HG03521 (cell line): Measurements from ENCODE around the gene TRPC3.
"Not testable (repeated sequence)": the region's sequence is repeated elsewhere in the genome, so short reads cannot be mapped to it uniquely, and the experiment has no call there.

Experiments used
- ATAC-seq: cut with Tn5 transposase; IDR thresholded peaks from one replicate; pipeline ENCODE4 v1.9.1; 2021; ENCODE audit warnings: mild to moderate bottlenecking, moderate library complexity; ENCODE audit not compliant: unreplicated experiment

The TRPC3 gene

GRCh38 chr4:121950212-121950679 lies 1.6 kb downstream of the TRPC3 start:
- ATAC-seq, result peak; percentile 88

- ATAC-seq, result no peak
These were observed 5.2 kb downstream of the TRPC3 start for GRCh38 chr4:121946644-121947043.

GRCh38 chr4:121943941-121944340 lies 7.9 kb downstream of the TRPC3 start:
- ATAC-seq, result peak; percentile 73

- no peak for ATAC-seq
These were observed 12.2 kb downstream of the TRPC3 start for GRCh38 chr4:121939690-121940089.

GRCh38 chr4:121938282-121939092 lies 13.4 kb downstream of the TRPC3 start:
- no peak for ATAC-seq

GRCh38 chr4:121936101-121936500 lies 15.8 kb downstream of the TRPC3 start:
- ATAC-seq, result no peak

GRCh38 chr4:121934635-121935034 lies 17.2 kb downstream of the TRPC3 start:
- no peak for ATAC-seq

- no peak for ATAC-seq
These were observed 19.5 kb downstream of the TRPC3 start for GRCh38 chr4:121932212-121932974.

GRCh38 chr4:121930304-121930703 lies 21.6 kb downstream of the TRPC3 start:
- no peak for ATAC-seq

GRCh38 chr4:121927948-121928347 lies 23.9 kb downstream of the TRPC3 start:
- ATAC-seq, result no peak

- not testable (repeated sequence) for ATAC-seq
These were observed 25.4 kb downstream of the TRPC3 start for GRCh38 chr4:121926490-121926889.

- ATAC-seq, result no peak
These were observed 28.6 kb downstream of the TRPC3 start for GRCh38 chr4:121923306-121923705.

GRCh38 chr4:121913667-121914066 lies 38.2 kb downstream of the TRPC3 start:
- ATAC-seq, result no peak

- ATAC-seq, result no peak
These were observed 43.5 kb downstream of the TRPC3 start for GRCh38 chr4:121908346-121908745.

GRCh38 chr4:121900132-121900983 lies 51.5 kb downstream of the TRPC3 start:
- peak; percentile 86 for ATAC-seq

- ATAC-seq, result no peak
These were observed 53.7 kb downstream of the TRPC3 start for GRCh38 chr4:121898150-121898549.

- no peak for ATAC-seq
These were observed 63.7 kb downstream of the TRPC3 start for GRCh38 chr4:121888134-121888533.

- no peak for ATAC-seq
These were observed 66.7 kb downstream of the TRPC3 start for GRCh38 chr4:121885115-121885514.

- no peak for ATAC-seq
These were observed 70.7 kb downstream of the TRPC3 start for GRCh38 chr4:121881158-121881557.

GRCh38 chr4:121879135-121879534 lies 72.7 kb downstream of the TRPC3 start:
- ATAC-seq, result no peak
